OCI-LY7 (cell line): ENCODE measurements around the gene PTEN. TPM values are rescaled to one million over a fixed set of nuclear protein-coding genes. Genes with fewer than 3 reads are reported as not detected.

ENCODE experiments used
- BruUV-seq: library from RNA; stranded (reverse); fragments of 400-500 nt; replicated peaks from 2 replicates; lab custom pipeline; 2021; lab: Mats Ljungman, UMichigan
- CTCF ChIA-PET: fragments of 300-600 bp; sonication (Branson Sonifier 250); formaldehyde crosslinking; loops from one replicate; lab custom pipeline; 2022; ENCODE audit warnings: antibody characterized with exemption; ENCODE audit not compliant: unreplicated experiment; lab: Charles Lee
- POLR2A ChIA-PET: fragments of 300-600 bp; sonication (Branson Sonifier 250); formaldehyde crosslinking; loops from one replicate; lab custom pipeline; 2022; ENCODE audit warnings: antibody characterized with exemption; lab: Charles Lee
- DNase-seq: peaks from one replicate; pipeline ENCODE4 v3.0.0-alpha.2; 2015; ENCODE audit warnings: low spot score
- H2AFZ ChIP-seq: fragments of 200-600 bp; sonication (generic), shearing (Covaris generic); 2 replicates; pipeline ENCODE4 v1.6.1; 2014; ENCODE audit warnings: mild to moderate bottlenecking, antibody characterized with exemption, low read length, moderate library complexity
- H3K27ac ChIP-seq: fragments of 200-600 bp; sonication (generic); 2 replicates; pipeline ENCODE4 v1.5.1; 2014; ENCODE audit warnings: mixed run types, low read depth, mild to moderate bottlenecking, moderate library complexity, low read length, inconsistent platforms; ENCODE audit not compliant: poor library complexity, severe bottlenecking
- H3K36me3 ChIP-seq: fragments of 200-600 bp; sonication (generic); 2 replicates; pipeline ENCODE4 v1.6.1; 2014; ENCODE audit warnings: mild to moderate bottlenecking, antibody characterized with exemption, low read length, moderate library complexity, mixed read lengths; ENCODE audit not compliant: insufficient read depth
- H3K4me1 ChIP-seq: fragments of 200-600 bp; sonication (generic); 2 replicates; pipeline ENCODE4 v1.5.1; 2014; ENCODE audit warnings: mild to moderate bottlenecking, low read length; ENCODE audit not compliant: insufficient read depth, poor library complexity, severe bottlenecking
- H3K4me2 ChIP-seq: fragments of 200-600 bp; sonication (generic); 2 replicates; pipeline ENCODE4 v1.6.1; 2014; ENCODE audit warnings: mild to moderate bottlenecking, low read length
- H3K4me3 ChIP-seq: fragments of 200-600 bp; sonication (generic); 2 replicates; pipeline ENCODE4 v1.5.1; 2014; ENCODE audit warnings: mild to moderate bottlenecking, low read depth, low read length; ENCODE audit not compliant: poor library complexity, severe bottlenecking
- H3K79me2 ChIP-seq: fragments of 200-600 bp; sonication (generic); 2 replicates; pipeline ENCODE4 v1.6.1; 2016; ENCODE audit warnings: low read depth, mild to moderate bottlenecking, low read length, moderate library complexity, mixed read lengths; ENCODE audit not compliant: insufficient read depth
- H3K9me2 ChIP-seq: fragments of 200-600 bp; sonication (generic); 2 replicates; pipeline ENCODE4 v1.6.1; 2016; ENCODE audit warnings: mild to moderate bottlenecking, low read length, mixed read lengths; ENCODE audit not compliant: insufficient read depth
- H3K9me3 ChIP-seq: fragments of 200-600 bp; sonication (generic); 2 replicates; pipeline ENCODE4 v1.6.1; 2014; ENCODE audit warnings: mild to moderate bottlenecking, mixed run types, low read length, mixed read lengths
- H4K20me1 ChIP-seq: fragments of 200-600 bp; sonication (generic); 2 replicates; pipeline ENCODE4 v1.6.1; 2014; ENCODE audit warnings: mild to moderate bottlenecking, antibody characterized with exemption, low read length, moderate library complexity, mixed read lengths; ENCODE audit not compliant: insufficient read depth
- EZH2phosphoT487 ChIP-seq: fragments of 200-600 bp; sonication (generic); IDR thresholded peaks from 2 replicates; pipeline ENCODE4 v1.6.1; 2018; ENCODE audit warnings: low read depth, borderline replicate concordance, mild to moderate bottlenecking, mixed run types, antibody characterized with exemption, low read length, moderate library complexity, mixed read lengths
- intact Hi-C: fragments of 100-400 bp; cut with micrococcal nuclease; formaldehyde crosslinking; loops from one replicate; pipeline ENCODE4 v1.10.0; 2022; ENCODE audit not compliant: unreplicated experiment
- total RNA-seq, 2 experiments: library from RNA; depleted of rRNA in 1 of 2; stranded (reverse); fragments of >200 nt in 1 of 2; shearing (Covaris generic) in 1 of 2; gene quantifications; 2 replicates each; pipeline ENCODE4 v1.2.3, GENCODE V29; 2014 to 2022
- TF ChIP-seq, protein P1 (sequence below): fragments of 200-600 bp; sonication (generic); conservative IDR thresholded peaks from 2 replicates; pipeline ENCODE4 v1.5.1; 2014; ENCODE audit warnings: mild to moderate bottlenecking, antibody characterized with exemption, low read length, moderate library complexity, mixed read lengths

The PTEN gene
- total RNA-seq, 2 experiments from 2014 or later, result 135 to 173 TPM

GRCh38 chr10:87956055-87956454 is 92.6 kb downstream of the PTEN start:
- intact Hi-C loops, result no loop called here
- Histone ChIP-seq H3K4me2 (no peak overlapping the region), H3K27ac (no peak overlapping the region), H4K20me1 (no peaks in the 10 kb centered on the region), H3K79me2 (peaks cover 15% of the 10 kb centered on the region; the same call in 1 of the 2 replicates), H2AFZ (no peak overlapping the region), H3K9me2 (no peaks in the 10 kb centered on the region), H3K4me3 (no peak overlapping the region), H3K36me3 (peaks cover 96% of the 10 kb centered on the region), H3K9me3 (no peaks in the 10 kb centered on the region), H3K4me1 (no peaks in the 10 kb centered on the region)
- ChIA-PET CTCF (no interaction called here), POLR2A (interaction anchor here (0.5 to 2.6 kb wide), 5 partner anchors 8 to 285 kb away, joined by 3 to 13 read pairs (median 4); no protein-coding TSS in a partner anchor)
- BruUV-seq, result no TSS peak
- TF ChIP-seq EZH2phosphoT487, result no peak
- TF ChIP-seq, protein P1, sequence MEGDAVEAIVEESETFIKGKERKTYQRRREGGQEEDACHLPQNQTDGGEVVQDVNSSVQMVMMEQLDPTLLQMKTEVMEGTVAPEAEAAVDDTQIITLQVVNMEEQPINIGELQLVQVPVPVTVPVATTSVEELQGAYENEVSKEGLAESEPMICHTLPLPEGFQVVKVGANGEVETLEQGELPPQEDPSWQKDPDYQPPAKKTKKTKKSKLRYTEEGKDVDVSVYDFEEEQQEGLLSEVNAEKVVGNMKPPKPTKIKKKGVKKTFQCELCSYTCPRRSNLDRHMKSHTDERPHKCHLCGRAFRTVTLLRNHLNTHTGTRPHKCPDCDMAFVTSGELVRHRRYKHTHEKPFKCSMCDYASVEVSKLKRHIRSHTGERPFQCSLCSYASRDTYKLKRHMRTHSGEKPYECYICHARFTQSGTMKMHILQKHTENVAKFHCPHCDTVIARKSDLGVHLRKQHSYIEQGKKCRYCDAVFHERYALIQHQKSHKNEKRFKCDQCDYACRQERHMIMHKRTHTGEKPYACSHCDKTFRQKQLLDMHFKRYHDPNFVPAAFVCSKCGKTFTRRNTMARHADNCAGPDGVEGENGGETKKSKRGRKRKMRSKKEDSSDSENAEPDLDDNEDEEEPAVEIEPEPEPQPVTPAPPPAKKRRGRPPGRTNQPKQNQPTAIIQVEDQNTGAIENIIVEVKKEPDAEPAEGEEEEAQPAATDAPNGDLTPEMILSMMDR, result no peak
- DNase-seq, result no peak

- ChIA-PET POLR2A (interaction anchor here (0.9 to 2.6 kb wide), 5 partner anchors 10 to 125 kb away, joined by 3 to 13 read pairs (median 4); no protein-coding TSS in a partner anchor), CTCF (no interaction called here)
- H2AFZ ChIP-seq, result no peak overlapping the region
- no peak overlapping the region for H3K27ac ChIP-seq
- H3K4me1 ChIP-seq, result no peaks in the 10 kb centered on the region
- no peaks in the 10 kb centered on the region for H3K9me2 ChIP-seq
- TF ChIP-seq EZH2phosphoT487, result no peak
- TF ChIP-seq, protein P1, result no peak
- H3K36me3 ChIP-seq, result peaks cover 96% of the 10 kb centered on the region
- DNase-seq, result no peak
- intact Hi-C loops, result no loop called here
- H3K4me2 ChIP-seq, result no peak overlapping the region
- BruUV-seq, result no TSS peak
- H3K9me3 ChIP-seq, result no peaks in the 10 kb centered on the region
- H3K79me2 ChIP-seq, result peaks cover 15% of the 10 kb centered on the region; the same call in 1 of the 2 replicates
- no peak overlapping the region for H3K4me3 ChIP-seq
- no peaks in the 10 kb centered on the region for H4K20me1 ChIP-seq
These were observed 94.3 kb downstream of the PTEN start for GRCh38 chr10:87957702-87958101.

DNA sequence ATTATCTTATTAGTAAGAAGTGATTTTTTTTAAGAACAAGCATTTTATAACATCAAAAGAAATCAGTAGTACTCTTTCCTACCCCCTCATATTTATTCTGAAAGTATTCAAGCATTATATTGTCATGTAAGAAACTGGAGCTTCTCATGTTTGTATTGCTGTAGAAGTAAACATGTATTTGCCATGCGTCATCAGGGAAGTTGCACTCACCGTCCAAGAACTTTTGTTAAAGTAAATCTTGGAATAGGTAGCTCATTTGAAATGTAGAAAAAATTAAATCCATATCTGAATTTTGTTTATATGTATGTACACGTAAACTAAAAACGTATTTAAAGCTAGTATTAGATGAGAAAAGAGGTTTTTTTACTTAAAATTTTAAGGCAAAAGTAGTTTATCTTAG is 96.8 kb downstream of the PTEN start:
- Histone ChIP-seq H3K9me3 (0 out of 2 replicates have a peak, but pooled peaks cover 8% of the 10 kb centered on the region), H3K4me1 (no peaks in the 10 kb centered on the region), H4K20me1 (no peaks in the 10 kb centered on the region), H3K27ac (no peak overlapping the region), H3K4me3 (no peak overlapping the region), H3K4me2 (no peak overlapping the region), H3K9me2 (no peaks in the 10 kb centered on the region), H2AFZ (no peak overlapping the region), H3K79me2 (peaks cover 15% of the 10 kb centered on the region; the same call in 1 of the 2 replicates), H3K36me3 (peaks cover 98% of the 10 kb centered on the region)
- no TSS peak for BruUV-seq
- TF ChIP-seq EZH2phosphoT487, result no peak
- TF ChIP-seq, protein P1, result no peak
- CTCF ChIA-PET, result no interaction called here
- intact Hi-C loops, result no loop called here
- POLR2A ChIA-PET, result interaction anchor here (0.7 to 1.1 kb wide), 3 partner anchors 9 to 34 kb away, joined by 3 read pairs; no protein-coding TSS in a partner anchor
- DNase-seq, result no peak
